Measurements from ENCODE around the gene TRIM2.

The TRIM2 gene

GRCh38 chr4:153270361-153270760, 66.1 kb downstream of the TRIM2 start:
- no peak for TF ChIP-seq CTCF (IDR thresholded peaks at IDR 0.05; ENCODE audit: insufficient read depth, low read depth, low read length, missing control alignments)
- no peak for DNase-seq (ENCODE audit: low read depth)
- H3K4me3 ChIP-seq (ENCODE audit: low read depth, low read length): no peak overlapping the region

- TF ChIP-seq CTCF (IDR thresholded peaks at IDR 0.05; ENCODE audit: insufficient read depth, low read depth, low read length, missing control alignments): no peak
- H3K4me3 ChIP-seq (ENCODE audit: low read depth, low read length): no peak overlapping the region
- DNase-seq (ENCODE audit: low read depth): no peak
Observed at GRCh38 chr4:153271820-153272219, 67.6 kb downstream of the TRIM2 start.

GRCh38 chr4:153273751-153274150, 69.5 kb downstream of the TRIM2 start:
- no peak overlapping the region for H3K4me3 ChIP-seq (ENCODE audit: low read depth, low read length)
- DNase-seq (ENCODE audit: low read depth): no peak
- no peak for TF ChIP-seq CTCF (IDR thresholded peaks at IDR 0.05; ENCODE audit: insufficient read depth, low read depth, low read length, missing control alignments)

- TF ChIP-seq CTCF (IDR thresholded peaks at IDR 0.05; ENCODE audit: insufficient read depth, low read depth, low read length, missing control alignments): no peak
- DNase-seq (ENCODE audit: low read depth): no peak
- no peak overlapping the region for H3K4me3 ChIP-seq (ENCODE audit: low read depth, low read length)
Observed at GRCh38 chr4:153274967-153275366, 70.7 kb downstream of the TRIM2 start.

GRCh38 chr4:153275380-153276276, 71.4 kb downstream of the TRIM2 start:
- no peak overlapping the region for H3K4me3 ChIP-seq (ENCODE audit: low read depth, low read length)
- no peak for TF ChIP-seq CTCF (IDR thresholded peaks at IDR 0.05; ENCODE audit: insufficient read depth, low read depth, low read length, missing control alignments)
- no peak for DNase-seq (ENCODE audit: low read depth)

GRCh38 chr4:153276971-153277370, 72.7 kb downstream of the TRIM2 start:
- no peak for DNase-seq (ENCODE audit: low read depth)
- no peak overlapping the region for H3K4me3 ChIP-seq (ENCODE audit: low read depth, low read length)

More at GRCh38 chr4:153276971-153277370, 72.7 kb downstream of the TRIM2 start:
- TF ChIP-seq CTCF (IDR thresholded peaks at IDR 0.05; ENCODE audit: insufficient read depth, low read depth, low read length, missing control alignments): no peak
